HG02798 (cell line): ENCODE measurements around the gene CD320.
A peak's percentile ranks its signal among the peaks of the same experiment; 100 is the strongest.
"Not testable (repeated sequence)": the region's sequence is repeated elsewhere in the genome, so short reads cannot be mapped to it uniquely, and the experiment has no call there.

ENCODE experiments used
- ATAC-seq: cut with Tn5 transposase; IDR thresholded peaks from one replicate; pipeline ENCODE4 v1.9.1; 2021; ENCODE audit warnings: mild to moderate bottlenecking; ENCODE audit not compliant: unreplicated experiment, poor library complexity

CD320 gene

DNA sequence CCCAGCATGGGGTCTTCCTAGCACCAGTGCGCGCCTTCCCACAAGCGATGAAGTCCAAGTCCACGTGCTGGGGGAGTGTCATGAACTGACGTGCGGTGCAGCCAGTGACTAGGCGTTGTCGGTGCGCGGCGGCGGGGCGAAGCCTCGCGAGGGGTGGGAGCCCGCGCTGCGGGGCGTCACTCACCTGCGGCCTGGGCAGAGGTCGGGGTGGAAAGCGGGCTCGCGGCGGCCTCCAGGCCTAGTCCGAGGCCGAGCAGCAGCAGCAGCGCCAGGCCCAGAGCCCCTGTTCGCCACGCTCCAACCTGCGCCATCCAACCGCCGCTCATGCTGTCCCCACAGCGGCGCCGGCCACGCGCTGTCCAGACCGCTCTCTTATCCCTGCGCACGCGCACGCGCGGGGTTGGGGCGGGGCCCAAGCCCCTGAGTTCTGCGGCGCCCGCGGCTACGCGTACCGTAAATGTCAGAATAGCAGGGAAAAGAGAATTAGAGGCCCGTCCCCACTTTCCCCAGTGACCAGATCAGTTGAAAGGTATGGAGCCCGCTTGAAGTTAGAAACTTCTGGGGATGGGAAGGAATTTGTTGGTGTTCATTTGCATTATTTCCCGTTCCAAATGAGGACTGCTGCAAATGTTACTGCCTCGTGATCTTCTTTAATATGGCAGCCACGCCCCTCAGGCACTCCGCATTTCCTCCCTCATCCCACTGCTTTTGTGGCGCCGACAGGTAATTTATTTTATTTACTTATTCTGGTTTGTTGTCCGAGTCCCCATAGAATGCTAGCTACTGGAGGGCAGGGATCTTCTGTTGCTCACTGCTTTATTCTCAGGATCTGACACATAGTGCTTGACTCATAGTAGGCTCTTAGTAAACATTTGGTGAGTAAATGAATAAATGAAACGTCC, at the start of gene CD320:
TSS of gene CD320 (minus strand) at position 394 of the 902 bp plus-strand sequence. CDS start at position 326, 68 bp downstream.
- peak; percentile 91 for ATAC-seq

DNA sequence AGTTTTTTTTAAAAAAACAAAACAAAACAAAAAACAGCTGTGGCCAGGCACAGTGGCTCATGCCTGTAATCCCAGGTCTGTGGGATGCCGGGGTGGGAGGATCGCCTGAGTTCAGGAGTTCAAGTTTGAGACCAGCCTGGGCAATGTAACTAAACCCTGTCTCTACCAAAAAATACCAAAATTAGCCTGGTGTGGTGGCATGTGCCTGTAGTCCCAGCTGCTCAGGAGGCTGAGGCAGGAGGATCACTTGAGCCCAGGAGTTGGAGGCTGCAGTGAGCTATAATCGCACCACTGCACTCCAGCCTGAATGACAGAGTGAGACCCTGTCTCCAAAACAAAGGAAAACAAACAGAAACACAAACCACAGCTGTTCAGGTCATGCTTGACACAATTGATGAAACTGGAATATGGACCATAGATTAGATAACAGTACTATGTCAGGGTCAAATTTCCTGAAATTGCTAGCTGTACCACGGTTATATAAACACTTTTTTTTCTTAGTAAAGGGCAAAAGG, 48.9 kb upstream of the CD320 start:
- no peak for ATAC-seq

DNA sequence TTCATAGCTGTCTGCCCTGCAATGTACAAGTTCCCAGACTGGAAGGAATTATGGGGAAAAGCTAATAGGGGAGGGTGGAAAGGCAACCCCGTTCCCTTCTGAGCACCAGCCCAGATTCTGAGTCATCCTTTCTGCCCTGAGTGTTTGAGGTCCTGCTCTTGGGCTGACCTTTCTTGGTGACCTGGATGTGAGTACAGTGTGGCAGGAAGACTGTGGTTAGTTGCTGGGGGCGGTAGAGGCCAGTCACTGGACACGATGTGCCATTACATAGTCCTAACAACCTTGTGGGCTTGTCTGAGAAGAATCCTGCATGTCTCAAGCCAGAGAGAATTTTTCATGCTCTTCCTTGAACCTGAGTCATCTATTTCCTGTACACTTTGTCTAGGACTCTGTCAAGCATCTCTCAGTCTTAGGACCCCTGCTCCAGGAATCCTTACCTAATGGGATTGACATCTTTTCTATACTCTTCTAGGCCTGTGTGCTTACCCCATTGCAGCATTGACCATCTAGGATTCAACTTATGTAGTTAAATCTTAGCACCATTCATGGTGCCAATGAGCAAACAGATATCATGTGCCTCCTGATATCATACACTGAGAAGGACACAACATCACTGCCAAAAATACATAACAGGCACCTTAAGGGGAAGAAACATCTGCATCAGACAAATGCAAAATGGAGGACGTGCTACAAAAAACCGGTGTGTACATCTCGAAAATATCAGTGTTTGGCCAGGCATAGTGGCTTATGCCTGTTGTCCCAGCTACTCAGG, 47.7 kb upstream of the CD320 start:
- no peak for ATAC-seq

DNA sequence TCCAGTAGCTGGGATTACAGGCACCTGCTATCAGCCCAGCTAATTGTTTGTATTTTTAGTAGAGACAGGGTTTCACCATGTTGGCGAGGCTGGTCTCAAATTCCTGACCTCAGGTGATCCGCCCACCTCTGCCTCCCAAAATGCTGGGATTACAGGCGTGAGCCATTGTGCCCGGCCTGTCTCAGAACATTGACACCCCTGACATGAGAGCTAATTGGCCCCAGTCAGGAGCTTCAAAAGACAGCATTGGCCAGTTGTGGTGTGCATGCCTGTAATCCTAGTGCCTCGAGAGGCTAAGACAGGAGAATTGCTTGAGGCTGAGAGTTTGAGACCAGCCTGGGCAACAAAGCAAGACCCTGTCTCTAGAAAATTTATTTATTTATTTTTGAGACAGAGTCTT, 44.7 kb upstream of the CD320 start:
- ATAC-seq = not testable (repeated sequence)

DNA sequence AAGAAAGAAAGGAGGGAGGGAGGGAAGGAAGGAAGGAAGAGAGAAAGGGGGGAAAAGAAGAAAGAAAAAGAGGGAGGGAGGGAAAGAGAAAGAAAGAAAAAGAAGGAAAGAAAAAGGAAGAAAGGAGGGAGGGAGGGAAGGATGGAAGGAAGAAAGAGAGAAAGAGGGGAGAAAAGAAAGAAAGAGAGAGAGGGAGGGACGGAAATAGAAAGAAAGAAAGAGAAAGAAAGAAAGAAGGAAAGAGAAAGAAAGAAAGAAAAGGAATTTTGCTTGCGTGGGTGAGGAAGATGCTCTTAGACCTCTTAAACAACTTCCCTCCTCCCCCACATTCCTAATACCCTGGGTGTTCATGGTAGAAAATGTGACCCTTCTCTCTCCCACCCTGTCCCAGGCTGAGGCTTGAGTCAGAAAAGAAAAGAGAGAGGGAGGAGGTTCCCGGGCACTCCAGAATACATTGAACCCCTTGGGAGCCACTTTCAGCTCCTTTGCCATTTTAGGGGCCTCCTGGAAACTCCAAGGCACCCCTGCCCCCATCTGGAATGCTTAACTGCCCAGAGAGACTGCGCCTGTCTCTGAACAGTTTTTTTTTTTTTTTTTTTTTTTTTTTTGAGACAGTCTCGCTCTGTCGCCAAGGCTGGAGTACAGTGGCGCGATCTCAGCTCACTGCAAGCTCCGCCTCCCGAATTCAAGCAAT, 44.1 kb upstream of the CD320 start:
- no peak for ATAC-seq

DNA sequence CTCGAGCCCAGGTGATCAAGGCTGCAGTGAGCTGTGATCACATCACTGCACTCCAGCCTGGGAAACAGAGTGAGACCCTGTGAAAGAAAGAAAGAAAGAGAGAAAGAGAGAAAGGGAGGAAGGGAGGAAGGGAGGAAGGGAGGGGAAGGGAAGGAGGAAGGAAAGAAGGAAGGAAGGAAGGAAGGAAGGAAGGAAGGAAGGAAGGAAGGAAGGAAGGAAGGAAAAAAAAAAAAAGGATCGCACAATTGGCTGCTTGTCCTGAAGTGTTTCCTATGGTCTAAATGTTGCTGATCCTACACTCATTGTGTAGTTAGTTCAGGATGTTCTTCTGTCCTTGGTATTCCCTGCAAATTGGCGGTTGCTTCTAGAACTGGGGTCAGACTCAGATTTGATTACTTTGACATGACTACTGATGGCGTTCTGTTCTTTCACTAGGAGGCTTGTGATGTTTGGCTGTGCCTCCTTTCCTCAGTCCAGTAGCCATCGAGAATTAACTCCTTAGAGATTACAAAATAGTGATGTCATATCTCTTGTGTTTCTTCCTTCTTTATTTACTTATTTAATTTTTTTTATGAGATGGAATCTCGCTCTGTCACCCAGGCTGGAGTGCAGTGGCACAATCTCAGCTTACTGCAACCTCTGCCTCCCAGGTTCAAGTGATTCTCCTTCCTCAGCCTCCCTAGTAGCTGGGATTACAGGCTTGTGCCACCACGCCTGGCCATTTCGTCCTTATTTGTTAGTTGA, 41.6 kb upstream of the CD320 start:
- not testable (repeated sequence) for ATAC-seq

DNA sequence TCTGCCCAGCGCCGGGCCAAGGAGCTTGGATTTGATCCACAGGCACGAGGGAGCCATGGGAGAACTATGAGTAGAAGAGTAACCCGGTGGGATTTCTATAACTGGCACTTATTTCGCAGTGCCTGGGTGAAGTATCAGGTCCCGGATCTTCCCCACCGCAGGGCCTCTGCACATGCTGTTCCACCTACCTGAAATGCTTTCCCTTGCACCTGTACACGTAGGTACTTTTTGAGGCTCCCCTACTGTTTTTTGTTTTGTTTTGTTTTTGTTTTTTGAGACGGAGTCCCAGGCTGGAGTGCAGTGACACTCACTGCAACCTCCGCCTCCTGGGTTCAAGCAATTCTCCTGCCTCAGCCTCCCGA, 35.3 kb upstream of the CD320 start:
- ATAC-seq = no peak

DNA sequence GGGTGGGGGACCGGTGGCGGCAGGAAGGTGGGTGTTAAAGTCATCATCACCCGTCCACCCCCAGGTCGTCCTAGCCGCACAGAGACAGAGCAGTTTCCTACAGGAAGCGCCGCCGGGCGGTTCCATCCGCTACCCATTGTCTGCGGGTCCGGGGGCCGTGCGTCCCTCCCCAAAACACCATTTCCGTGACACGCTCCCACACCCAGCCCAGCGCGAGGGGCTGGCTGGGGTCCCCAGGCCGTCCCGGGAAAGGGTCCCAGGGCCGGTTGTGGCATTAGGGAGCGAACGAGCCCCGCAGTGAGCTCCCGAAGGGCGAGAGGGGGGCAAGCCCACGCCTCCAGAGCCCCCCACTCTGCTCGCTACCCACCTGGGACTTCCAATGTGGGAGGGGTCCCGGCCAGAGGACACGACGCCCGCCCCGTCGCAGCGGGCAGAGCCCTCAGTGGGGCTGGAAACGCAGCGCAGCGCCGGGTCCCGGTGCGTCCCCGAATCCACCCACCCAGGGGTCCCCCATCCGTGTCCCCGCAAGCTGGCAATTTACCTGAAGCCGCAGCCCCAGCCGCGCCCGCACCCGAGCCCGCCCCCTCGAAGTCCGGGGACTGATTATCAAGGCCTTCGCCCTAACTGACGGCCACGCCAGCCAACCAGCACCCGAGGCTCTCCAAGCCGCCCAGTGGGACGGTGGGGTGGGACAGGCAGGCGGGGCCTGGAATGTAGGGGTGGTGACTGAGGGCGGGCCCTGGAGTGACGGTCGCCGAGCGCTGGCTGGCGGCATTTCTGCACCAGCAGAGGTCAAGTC, 34.7 kb upstream of the CD320 start, which contains the start of gene KANK3:
TSS of gene KANK3 (minus strand) at position 579 of the 799 bp plus-strand sequence. CDS start 5,434 bp downstream, outside the sequence.
- peak; percentile 88 for ATAC-seq

DNA sequence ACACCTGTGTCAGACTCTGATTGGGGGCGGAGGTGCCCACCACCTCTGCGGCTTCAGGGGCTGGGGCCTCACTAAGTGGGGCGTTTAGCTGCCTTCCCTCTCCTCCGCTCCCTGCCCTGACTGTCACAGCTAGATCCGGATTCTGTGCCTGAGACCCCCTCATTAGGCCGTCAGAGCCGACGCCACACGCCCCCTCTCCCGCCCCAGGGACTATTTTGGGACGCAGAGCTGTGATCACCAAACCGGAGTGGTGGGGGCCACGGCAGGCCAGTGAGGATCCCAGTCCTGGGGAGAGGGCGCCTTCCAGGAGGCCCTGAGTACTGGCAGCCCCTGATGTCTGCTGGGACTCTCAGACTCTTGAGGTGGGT, 34.1 kb upstream of the CD320 start:
- ATAC-seq = no peak

DNA sequence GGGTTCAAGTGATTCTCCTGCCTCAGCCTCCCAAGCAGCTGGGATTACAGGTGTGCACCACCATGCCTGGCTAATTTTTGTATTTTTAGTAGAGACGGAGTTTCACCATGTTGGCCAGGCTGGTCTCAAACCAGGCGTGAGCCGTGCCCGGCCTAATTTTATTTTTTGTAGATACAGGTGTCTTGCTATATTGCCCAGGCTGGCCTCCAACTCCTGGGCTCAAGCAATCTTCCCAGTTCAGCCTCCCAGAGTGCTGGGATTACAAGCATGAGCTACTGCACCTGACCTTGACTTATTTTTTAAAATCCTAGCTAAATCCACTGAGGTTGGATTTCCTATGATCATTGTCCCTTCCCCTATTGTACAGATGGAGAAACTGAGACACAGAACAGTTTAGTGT, 33.3 kb upstream of the CD320 start:
- not testable (repeated sequence) for ATAC-seq

DNA sequence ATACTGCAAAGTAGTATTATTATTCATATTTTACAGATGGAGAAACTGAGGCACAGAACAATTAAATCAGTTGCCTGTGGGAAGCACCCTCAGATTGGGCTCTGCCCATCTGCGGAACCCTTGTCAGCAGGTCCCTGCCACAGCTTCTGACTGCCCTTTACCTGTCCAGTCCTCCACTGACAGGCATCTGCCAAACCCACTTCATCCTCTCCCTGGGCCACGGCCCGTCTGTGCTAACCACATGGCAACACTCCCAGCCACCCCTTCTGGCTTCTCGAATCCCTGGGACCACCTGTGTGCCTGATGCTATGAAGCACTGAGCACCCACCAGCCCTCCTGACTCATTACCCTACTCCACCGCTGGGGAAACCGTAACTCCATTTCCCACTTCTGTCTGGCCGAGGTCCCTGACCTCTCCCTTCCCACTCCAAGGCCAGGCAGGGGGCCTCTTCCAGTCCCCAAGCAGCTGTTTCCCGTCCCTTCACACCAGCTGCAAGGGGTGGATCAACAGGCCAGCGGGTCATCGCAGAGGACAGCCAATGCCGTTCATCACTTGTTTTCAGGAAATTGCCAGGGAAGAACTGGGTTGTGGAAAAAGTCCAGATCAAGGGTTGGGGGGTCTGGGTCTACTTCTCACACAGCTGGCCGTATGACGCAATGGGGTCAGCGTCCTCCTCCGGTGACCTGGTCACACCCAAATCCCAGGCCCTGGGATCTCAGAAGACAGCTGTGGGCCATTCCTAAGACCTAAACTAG, 32.4 kb upstream of the CD320 start:
- no peak for ATAC-seq

DNA sequence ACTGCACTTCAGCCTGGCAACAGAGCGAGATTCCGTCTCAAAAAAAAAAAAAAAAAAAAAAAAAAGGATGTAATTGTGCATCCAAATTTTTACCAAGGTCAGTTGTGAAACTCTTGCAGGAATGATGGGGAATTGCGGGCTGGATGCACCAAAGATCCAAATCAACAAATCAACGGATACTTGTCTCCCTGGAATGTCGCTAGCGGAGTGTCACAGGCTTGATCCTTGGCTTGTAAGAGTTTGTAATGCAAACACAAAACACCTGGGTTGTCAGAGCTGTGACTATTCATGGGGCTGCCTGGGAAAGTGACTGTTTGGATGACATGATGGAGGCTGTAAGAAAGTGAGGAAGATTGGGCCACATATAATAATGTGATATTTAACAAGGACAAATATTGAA, 30.7 kb upstream of the CD320 start:
- ATAC-seq = no peak

DNA sequence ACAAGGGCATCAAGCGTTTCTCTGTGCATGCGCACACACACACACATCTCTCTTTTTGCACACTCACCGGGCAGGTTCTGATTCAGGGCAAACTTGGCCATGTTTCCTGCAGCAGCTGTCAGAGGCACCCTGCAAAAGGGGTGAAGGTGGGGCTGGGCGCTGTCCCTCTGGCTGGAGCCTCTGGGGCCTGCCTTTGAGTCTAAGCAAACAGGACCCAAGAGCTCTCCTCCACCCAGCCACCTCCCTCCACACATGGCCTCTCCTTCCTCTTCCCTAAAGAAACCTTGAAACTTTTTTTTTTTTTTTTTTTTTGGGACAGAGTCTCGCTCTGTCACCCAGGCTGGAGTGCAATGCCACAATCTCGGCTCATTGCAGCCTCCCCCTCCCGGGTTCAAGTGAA, 29.6 kb upstream of the CD320 start:
- no peak for ATAC-seq

DNA sequence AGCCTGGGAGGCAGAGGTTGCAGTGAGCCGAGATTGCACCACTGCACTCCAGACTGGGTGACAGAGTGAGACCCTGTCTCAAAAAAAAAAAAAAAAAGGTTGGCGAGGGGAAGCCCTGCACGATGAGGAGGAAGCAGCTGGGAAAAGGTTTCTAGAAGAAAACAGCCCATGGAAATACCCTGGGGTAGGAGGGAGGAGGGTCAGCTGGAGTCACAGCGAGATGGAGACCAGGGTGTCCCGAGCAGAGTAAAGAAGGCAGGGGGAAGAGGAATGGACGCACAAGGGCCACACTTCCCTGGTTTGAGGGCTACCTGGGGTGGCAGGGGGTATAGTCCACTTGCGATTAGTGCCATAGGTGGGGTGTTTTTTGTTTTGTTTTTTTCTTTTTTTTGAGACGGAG, 28.5 kb upstream of the CD320 start:
- ATAC-seq = no peak

DNA sequence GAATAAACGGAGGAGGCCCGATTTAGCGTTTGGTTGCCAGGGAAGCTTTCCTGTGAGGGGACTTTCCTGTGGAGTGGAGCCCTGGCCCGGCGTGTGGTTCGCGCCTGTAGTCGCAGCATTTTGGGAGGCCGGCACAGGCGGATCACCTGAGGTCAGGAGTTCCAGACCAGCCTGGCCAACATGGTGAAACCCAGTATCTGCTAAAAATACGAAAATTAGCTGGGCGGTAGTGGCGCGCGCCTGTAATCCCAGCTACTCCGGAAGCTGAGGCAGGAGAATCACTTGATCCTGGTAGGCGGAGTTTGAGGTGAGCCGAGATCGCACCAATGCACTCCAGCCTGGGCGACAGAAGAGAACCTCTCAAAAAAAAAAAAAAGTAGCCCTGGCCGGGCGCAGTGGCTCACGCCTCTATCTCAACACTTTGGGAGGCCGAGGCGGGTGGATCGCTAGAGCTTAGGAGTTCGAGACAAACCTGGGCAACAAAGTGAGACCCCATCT, 28.0 kb upstream of the CD320 start:
- ATAC-seq = no peak

DNA sequence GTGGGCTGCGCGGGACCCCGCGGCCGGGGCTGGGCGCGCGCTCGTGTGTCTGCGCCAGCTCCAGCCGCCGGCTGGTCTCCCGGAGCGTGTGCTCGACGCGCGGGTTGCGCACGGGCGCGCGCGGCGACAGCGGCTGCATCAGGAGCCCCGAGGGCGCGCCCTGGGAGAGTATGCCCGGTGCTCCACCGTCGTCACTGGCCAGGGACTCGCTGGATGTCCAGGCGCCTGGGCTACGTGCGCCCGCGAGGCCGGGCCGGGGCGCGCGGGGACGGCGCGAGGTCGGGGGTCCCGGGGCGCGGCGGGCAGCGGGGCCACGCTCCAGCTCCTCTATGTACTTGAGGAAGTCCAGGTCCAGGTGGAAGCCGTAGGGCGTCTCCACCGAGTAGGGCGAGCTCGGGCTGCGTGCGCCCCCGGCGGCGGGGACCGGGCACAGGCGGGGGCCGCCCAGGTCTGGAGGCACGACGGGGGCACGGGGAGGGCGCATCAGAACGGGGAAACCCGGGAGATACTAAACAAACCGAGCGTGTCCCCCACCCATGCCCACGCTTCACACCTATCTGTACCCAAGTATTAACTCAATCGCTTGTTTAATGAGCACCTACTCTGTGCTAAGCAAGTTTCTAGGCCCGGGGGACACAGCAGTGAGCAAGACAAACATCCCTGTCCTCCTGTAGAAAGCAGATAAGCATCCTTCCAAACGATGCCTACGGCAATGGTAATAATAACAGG, 27.3 kb upstream of the CD320 start:
- ATAC-seq = peak; percentile 21

DNA sequence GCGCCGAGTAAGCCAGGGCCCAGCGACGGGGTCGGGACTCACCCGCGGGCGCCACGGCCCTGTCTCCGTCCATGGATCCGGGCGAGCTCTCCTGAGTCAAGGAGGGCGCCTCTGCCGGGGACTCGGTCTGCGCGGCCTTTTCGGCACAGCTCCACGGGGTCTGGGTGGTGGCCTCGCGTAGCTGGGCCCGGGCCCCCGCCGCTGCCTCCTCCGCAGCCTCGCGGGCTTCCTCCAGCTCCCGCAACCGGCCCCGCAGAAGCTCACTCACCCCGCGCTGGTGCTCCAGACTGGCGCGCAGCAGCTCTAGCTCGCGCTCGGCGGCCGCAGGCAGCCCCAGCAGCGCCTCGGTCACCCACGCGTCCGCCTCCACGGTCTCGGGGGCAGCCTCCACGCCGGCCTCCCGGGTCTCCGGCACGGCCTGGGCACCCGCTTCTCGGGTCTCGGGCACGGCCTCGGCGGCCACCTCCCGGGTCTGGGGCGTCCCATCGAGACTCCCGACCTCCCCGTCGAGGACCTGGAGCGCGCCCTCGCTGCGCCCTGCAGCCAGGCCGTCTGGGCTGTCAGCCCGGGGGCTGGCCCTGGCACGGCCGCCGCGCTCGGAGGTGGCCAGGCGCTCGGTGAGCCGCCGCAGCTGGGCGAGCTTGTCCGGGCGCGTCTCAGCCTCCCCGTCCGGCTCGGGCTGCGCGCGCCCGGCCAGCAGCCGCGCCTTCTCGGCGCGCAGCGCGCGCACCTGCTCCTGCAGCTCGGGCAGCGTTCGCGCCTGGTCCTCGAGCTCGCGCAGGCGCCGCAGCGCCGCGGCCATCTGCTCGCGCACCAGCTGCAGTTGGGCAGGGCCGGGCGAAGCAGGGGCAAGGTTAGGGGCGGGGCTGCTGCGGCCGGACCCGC, 26.5 kb upstream of the CD320 start:
- ATAC-seq = peak; percentile 50
